GM21576 (cell line): ENCODE results near the gene SMYD5.

Experiments used
- ATAC-seq: cut with Tn5 transposase; IDR thresholded peaks from one replicate; pipeline ENCODE4 v1.9.1; 2021; ENCODE audit warnings: mild to moderate bottlenecking, moderate library complexity; ENCODE audit not compliant: unreplicated experiment

SMYD5 gene

GRCh38 chr2:73237168-73237567 lies 23.1 kb downstream of the SMYD5 start:
- ATAC-seq: no peak

- ATAC-seq: no peak
Observed at GRCh38 chr2:73238149-73238548, 24.1 kb downstream of the SMYD5 start.

- ATAC-seq: no peak
Observed at GRCh38 chr2:73238976-73239375, 24.9 kb downstream of the SMYD5 start.

GRCh38 chr2:73239776-73240175 lies 25.7 kb downstream of the SMYD5 start:
- ATAC-seq: no peak

GRCh38 chr2:73243884-73244570 lies 30.0 kb downstream of the SMYD5 start:
- no peak for ATAC-seq

GRCh38 chr2:73244580-73244979 lies 30.5 kb downstream of the SMYD5 start:
- no peak for ATAC-seq

- ATAC-seq: no peak
Observed at GRCh38 chr2:73246850-73247249, 32.8 kb downstream of the SMYD5 start.

- no peak for ATAC-seq
Observed at GRCh38 chr2:73249636-73250035, 35.6 kb downstream of the SMYD5 start.

- ATAC-seq: no peak
Observed at GRCh38 chr2:73250872-73251846, 37.1 kb downstream of the SMYD5 start.

GRCh38 chr2:73252238-73253027 lies 38.4 kb downstream of the SMYD5 start:
- no peak for ATAC-seq

- ATAC-seq: no peak
Observed at GRCh38 chr2:73253400-73253799, 39.4 kb downstream of the SMYD5 start.

- ATAC-seq: no peak
Observed at GRCh38 chr2:73253901-73254300, 39.9 kb downstream of the SMYD5 start.

- ATAC-seq: no peak
Observed at GRCh38 chr2:73254343-73255006, 40.4 kb downstream of the SMYD5 start.

- ATAC-seq: no peak
Observed at GRCh38 chr2:73255007-73255644, 41.1 kb downstream of the SMYD5 start.

GRCh38 chr2:73255907-73256617 lies 42.0 kb downstream of the SMYD5 start:
- no peak for ATAC-seq

GRCh38 chr2:73256618-73256922 lies 42.5 kb downstream of the SMYD5 start:
- ATAC-seq: no peak

- no peak for ATAC-seq
Observed at GRCh38 chr2:73257021-73257420, 43.0 kb downstream of the SMYD5 start.

GRCh38 chr2:73257425-73258125 lies 43.5 kb downstream of the SMYD5 start:
- ATAC-seq: no peak
